K562 (cell line): ENCODE measurements around the gene RNF19B. TPM values are rescaled to one million over a fixed set of nuclear protein-coding genes. Genes with fewer than 3 reads are reported as not detected.

Source experiments
- BCOR ChIP-seq: fragments of 450-650 bp; IDR thresholded peaks from 2 replicates; pipeline ENCODE4 v1.6.1; 2016
- CBX1 ChIP-seq: sonication (generic); IDR thresholded peaks from 2 replicates; pipeline ENCODE4 v1.6.1; 2016; ENCODE audit warnings: antibody characterized with exemption, low read depth, mild to moderate bottlenecking
- CEBPG ChIP-seq, 3 experiments: fragments of 200-800 bp in 1 of 3; sonication (Bioruptor generic) in 1 of 3; sonication (generic) in 1 of 3; formaldehyde crosslinking in 1 of 3; IDR thresholded peaks in 2 of 3; conservative IDR thresholded peaks in 1 of 3; 2 replicates each; pipeline versions ENCODE4 v1.6.1 to v1.8.0; 2016 to 2022; ENCODE audit warnings: missing compliant biosample characterization in 2 of 3, missing genetic modification characterization in 2 of 3, mild to moderate bottlenecking in 1 of 3, missing genetic modification reagents in 1 of 3
- EP400 ChIP-seq: fragments of 450-650 bp; IDR thresholded peaks from 2 replicates; pipeline ENCODE4 v1.6.1; 2017; ENCODE audit warnings: antibody characterized with exemption, mild to moderate bottlenecking, moderate library complexity
- ESRRA ChIP-seq: fragments of 450-650 bp; IDR thresholded peaks from 2 replicates; pipeline ENCODE4 v1.6.1; 2014; ENCODE audit warnings: low read depth, mild to moderate bottlenecking, moderate library complexity, borderline replicate concordance
- FOSL1 ChIP-seq: fragments of 200-800 bp; sonication (Bioruptor generic); conservative IDR thresholded peaks from 2 replicates; pipeline ENCODE4 v1.6.1; 2016; ENCODE audit warnings: missing genetic modification characterization, missing compliant biosample characterization
- JUND ChIP-seq, 2 experiments: IDR thresholded peaks; 2 replicates in 1 of 2; 3 replicates in 1 of 2; pipeline ENCODE4 v1.6.1; 2011; ENCODE audit warnings: borderline replicate concordance in 2 of 2, low read depth in 2 of 2, low read length in 2 of 2, improper control_type of control experiment in 1 of 2, missing biosample characterization in 1 of 2, missing genetic modification characterization in 1 of 2, missing genetic modification reagents in 1 of 2
- KDM1A ChIP-seq, 2 experiments: fragments of 450-650 bp; IDR thresholded peaks; 2 replicates each; pipeline ENCODE4 v1.6.1; 2016; ENCODE audit warnings: mild to moderate bottlenecking in 2 of 2
- MEF2D ChIP-seq: conservative IDR thresholded peaks from 2 replicates; pipeline ENCODE4 v1.6.1; 2016; ENCODE audit warnings: low read depth, missing genetic modification characterization, missing compliant biosample characterization
- RFX7 ChIP-seq: fragments of 250-450 bp; sonication (Bioruptor Pico); IDR thresholded peaks from 2 replicates; pipeline ENCODE4 v1.5.1; 2021; ENCODE audit warnings: mild to moderate bottlenecking
- TEAD4 ChIP-seq, 2 experiments: sonication (generic) in 1 of 2; formaldehyde crosslinking in 1 of 2; IDR thresholded peaks; 2 replicates each; pipeline versions ENCODE4 v1.6.1 to v1.8.0; 2012 to 2022; ENCODE audit warnings: borderline replicate concordance in 1 of 2, inconsistent platforms in 1 of 2, low read length in 1 of 2, mild to moderate bottlenecking in 1 of 2, missing genetic modification reagents in 1 of 2
- USF1 ChIP-seq: sonication (generic); formaldehyde crosslinking; IDR thresholded peaks from 2 replicates; pipeline ENCODE4 v1.9.0; 2022; ENCODE audit warnings: mild to moderate bottlenecking, missing genetic modification reagents
- ZNF121 ChIP-seq: sonication (generic); formaldehyde crosslinking; conservative IDR thresholded peaks from 2 replicates; pipeline ENCODE4 v1.8.0; 2022; ENCODE audit warnings: missing genetic modification reagents
- ZNF436 ChIP-seq: fragments of 250-450, 450-650 bp; sonication (Bioruptor Pico); formaldehyde crosslinking; IDR thresholded peaks from 2 replicates; pipeline ENCODE4 v1.7.0; 2020; ENCODE audit warnings: mild to moderate bottlenecking
- ZNF584 ChIP-seq: fragments of 200-800 bp; sonication (Bioruptor generic); IDR thresholded peaks from 2 replicates; pipeline ENCODE4 v1.6.1; 2016; ENCODE audit warnings: low read depth, mild to moderate bottlenecking, missing genetic modification characterization, missing compliant biosample characterization
- polyA plus RNA-seq, 8 experiments: library from polyadenylated mRNA; depleted of rRNA in 4 of 8; stranded (reverse) in 5 of 8; unstranded in 3 of 8; fragments of >200 nt; fragmentation: Nextera tagmentation in 2 of 8; fragmentation: Illumina TruSeq in 1 of 8; extraction: Ambion mirVana in 2 of 8; extraction: Trizol in 1 of 8; gene quantifications; 2 replicates each; pipeline versions ENCODE4 v1.2.1 to v1.2.3, GENCODE V29; 2011 to 2014; ENCODE audit warnings: inconsistent platforms in 1 of 8, missing spikeins in 1 of 8
- total RNA-seq, 7 experiments: library from RNA; depleted of rRNA in 6 of 7; stranded (reverse); fragments of >200 nt in 6 of 7; fragmentation: Illumina TruSeq in 2 of 7; extraction: Trizol in 2 of 7; gene quantifications; 2 replicates each; pipeline versions ENCODE4 v1.2.1 to v1.2.3, GENCODE V29; 2011 to 2021; ENCODE audit warnings: low replicate concordance in 1 of 7
- TF ChIP-seq, protein P1 (sequence below): fragments of 450-650 bp; conservative IDR thresholded peaks from 2 replicates; pipeline ENCODE4 v1.6.1; 2016; ENCODE audit warnings: missing genetic modification characterization, low read depth, mild to moderate bottlenecking, missing compliant biosample characterization, moderate library complexity
- TF ChIP-seq, protein P2 (sequence below), 2 experiments: IDR thresholded peaks in 1 of 2; conservative IDR thresholded peaks in 1 of 2; 2 replicates each; pipeline ENCODE4 v1.6.1; 2016; ENCODE audit warnings: low read depth in 2 of 2, mild to moderate bottlenecking in 1 of 2, missing compliant biosample characterization in 1 of 2, missing genetic modification characterization in 1 of 2, moderate library complexity in 1 of 2

RNF19B gene
- total and polyA plus RNA-seq, 9 of the 15 experiments (the other 6 are each of a cell fraction or from before 2014, with no cell fraction given): 2.6 to 14.9 (median 10.1) TPM

- peak; percentile 27; the same call in 1 of the 2 replicates for TF ChIP-seq BCOR
- TF ChIP-seq MEF2D (tag): no peak
- no peak for TF ChIP-seq RFX7
- peak; percentile 74 for TF ChIP-seq USF1 (CRISPR knock-in tag)
- TF ChIP-seq ZNF121 (CRISPR knock-in tag): 0 out of 2 replicates have a peak, but pooled peaks have one; percentile 30
- TF ChIP-seq, protein P1, sequence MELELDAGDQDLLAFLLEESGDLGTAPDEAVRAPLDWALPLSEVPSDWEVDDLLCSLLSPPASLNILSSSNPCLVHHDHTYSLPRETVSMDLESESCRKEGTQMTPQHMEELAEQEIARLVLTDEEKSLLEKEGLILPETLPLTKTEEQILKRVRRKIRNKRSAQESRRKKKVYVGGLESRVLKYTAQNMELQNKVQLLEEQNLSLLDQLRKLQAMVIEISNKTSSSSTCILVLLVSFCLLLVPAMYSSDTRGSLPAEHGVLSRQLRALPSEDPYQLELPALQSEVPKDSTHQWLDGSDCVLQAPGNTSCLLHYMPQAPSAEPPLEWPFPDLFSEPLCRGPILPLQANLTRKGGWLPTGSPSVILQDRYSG: peak; percentile 42; the same call in 1 of the 2 replicates
- TF ChIP-seq FOSL1 (tag): peak; percentile 45; the same call in 1 of the 2 replicates
- TF ChIP-seq KDM1A (IDR thresholded peaks at IDR 0.05): no peak
- peak; percentile 46; the same call in 1 of the 2 replicates for TF ChIP-seq TEAD4 (IDR thresholded peaks at IDR 0.05; ENCODE audit: low read length)
- no peak for TF ChIP-seq TEAD4 (CRISPR knock-in tag; IDR thresholded peaks at IDR 0.05; ENCODE audit: borderline replicate concordance)
- TF ChIP-seq ZNF436: no peak
- peak; percentile 74; the same call in 1 of the 2 replicates for TF ChIP-seq CBX1
- TF ChIP-seq ZNF584 (CRISPR knock-in tag): peak; percentile 72
- TF ChIP-seq JUND (IDR thresholded peaks at IDR 0.05; ENCODE audit: borderline replicate concordance, low read depth, low read length): peak; percentile 33; the same call in 1 of the 2 replicates
- TF ChIP-seq JUND (tag; IDR thresholded peaks at IDR 0.05; ENCODE audit: borderline replicate concordance, low read depth, low read length): peak; percentile 68; the same call in 2 of the 3 replicates
- TF ChIP-seq EP400: 0 out of 2 replicates have a peak, but pooled peaks have one; percentile 43
- TF ChIP-seq CEBPG (CRISPR knock-in tag; IDR thresholded peaks at IDR 0.05): peak; percentile 67
- TF ChIP-seq CEBPG (tag; conservative IDR thresholded peaks at IDR 0.05 in 1 of 2, IDR thresholded peaks at IDR 0.05 in 1 of 2): peak; percentile 83 to 84
- TF ChIP-seq ESRRA: peak; percentile 37; the same call in 1 of the 2 replicates
- TF ChIP-seq, protein P2, sequence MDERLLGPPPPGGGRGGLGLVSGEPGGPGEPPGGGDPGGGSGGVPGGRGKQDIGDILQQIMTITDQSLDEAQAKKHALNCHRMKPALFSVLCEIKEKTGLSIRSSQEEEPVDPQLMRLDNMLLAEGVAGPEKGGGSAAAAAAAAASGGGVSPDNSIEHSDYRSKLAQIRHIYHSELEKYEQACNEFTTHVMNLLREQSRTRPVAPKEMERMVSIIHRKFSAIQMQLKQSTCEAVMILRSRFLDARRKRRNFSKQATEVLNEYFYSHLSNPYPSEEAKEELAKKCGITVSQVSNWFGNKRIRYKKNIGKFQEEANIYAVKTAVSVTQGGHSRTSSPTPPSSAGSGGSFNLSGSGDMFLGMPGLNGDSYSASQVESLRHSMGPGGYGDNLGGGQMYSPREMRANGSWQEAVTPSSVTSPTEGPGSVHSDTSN (CRISPR knock-in tag; IDR thresholded peaks at IDR 0.05; ENCODE audit: low read depth): no peak
- TF ChIP-seq, protein P2 (tag; conservative IDR thresholded peaks at IDR 0.05; ENCODE audit: low read depth): 0 out of 2 replicates have a peak, but pooled peaks have one; percentile 30
Measured at GRCh38 chr1:32919811-32920733, 44.5 kb downstream of the RNF19B start (continued).
